Progenitor cell of endocrine pancreas (in vitro differentiated cells): ENCODE data around the gene TMTC2. TPM values are rescaled to one million over a fixed set of nuclear protein-coding genes. Genes with fewer than 3 reads are reported as not detected.
"Not testable (repeated sequence)": the region's sequence is repeated elsewhere in the genome, so short reads cannot be mapped to it uniquely, and the experiment has no call there.

ENCODE experiments used
- DNase-seq: peaks from one replicate; pipeline ENCODE4 v3.0.0; 2021; ENCODE audit warnings: low spot score; ENCODE audit not compliant: unreplicated experiment
- H3K27ac Mint-ChIP-seq: 2 replicates; pipeline ENCODE4 v1.8.0; 2021; ENCODE audit warnings: mild to moderate bottlenecking, moderate library complexity, mixed read lengths
- H3K27me3 Mint-ChIP-seq: 2 replicates; pipeline ENCODE4 v1.8.0; 2021; ENCODE audit warnings: mixed read lengths
- H3K36me3 Mint-ChIP-seq: 2 replicates; pipeline ENCODE4 v1.8.0; 2022; ENCODE audit warnings: mixed read lengths; ENCODE audit not compliant: insufficient read depth
- H3K4me1 Mint-ChIP-seq: 2 replicates; pipeline ENCODE4 v1.8.0; 2021; ENCODE audit warnings: low read depth, mixed read lengths
- H3K4me3 Mint-ChIP-seq: 2 replicates; pipeline ENCODE4 v1.8.0; 2021; ENCODE audit warnings: low read depth, mild to moderate bottlenecking, moderate library complexity, mixed read lengths
- H3K9me3 Mint-ChIP-seq: 2 replicates; pipeline ENCODE4 v1.8.0; 2021; ENCODE audit warnings: low read depth, mixed read lengths
- total RNA-seq: library from RNA; stranded (reverse); gene quantifications from 2 replicates; pipeline ENCODE4 v1.2.1, GENCODE V29; 2021
- TF ChIP-seq, protein P1 (sequence below): fragments of 200-600 bp; sonication (generic); IDR thresholded peaks from one replicate; pipeline ENCODE4 v1.5.0; 2021; ENCODE audit warnings: antibody characterized with exemption, mild to moderate bottlenecking; ENCODE audit not compliant: unreplicated experiment

Gene TMTC2
- total RNA-seq, 1 donor from 2014 or later, result 15.4 TPM

DNA sequence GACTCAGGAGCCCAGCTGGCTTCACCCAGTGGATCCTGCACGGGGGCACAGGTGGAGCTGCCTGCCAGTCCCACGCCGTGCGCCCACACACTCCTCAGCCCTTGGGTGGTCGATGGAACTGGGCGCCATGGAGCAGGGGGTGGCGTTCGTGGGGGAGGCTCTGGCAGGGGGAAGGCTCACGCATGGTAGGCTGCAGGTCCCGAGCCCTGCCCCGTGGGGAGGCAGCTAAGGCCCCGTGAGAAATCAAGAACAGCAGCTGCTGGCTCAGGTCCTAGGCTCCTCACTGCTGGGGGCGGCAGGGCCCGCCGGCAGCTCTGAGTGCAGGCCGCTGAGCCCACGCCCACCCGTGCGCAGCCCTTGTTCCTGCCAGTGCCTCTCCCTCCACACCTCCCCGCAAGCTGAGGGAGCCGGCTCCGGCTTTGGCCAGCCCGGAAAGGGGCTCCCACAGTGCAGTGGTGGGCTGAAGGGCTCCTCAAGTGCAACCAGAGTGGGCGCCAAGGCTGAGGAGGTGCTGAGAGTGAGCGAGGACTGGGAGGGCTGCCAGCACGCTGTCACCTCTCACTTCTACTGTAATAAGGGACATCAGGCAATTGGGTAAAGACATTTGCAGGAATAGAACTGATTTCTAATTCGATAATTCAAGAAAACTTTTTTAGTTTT lies 115.4 kb downstream of the TMTC2 start:
- no peak overlapping the region for H3K27ac Mint-ChIP-seq
- H3K9me3 Mint-ChIP-seq, result peaks cover 5% of the 10 kb centered on the region
- no peak for DNase-seq
- TF ChIP-seq, protein P1, sequence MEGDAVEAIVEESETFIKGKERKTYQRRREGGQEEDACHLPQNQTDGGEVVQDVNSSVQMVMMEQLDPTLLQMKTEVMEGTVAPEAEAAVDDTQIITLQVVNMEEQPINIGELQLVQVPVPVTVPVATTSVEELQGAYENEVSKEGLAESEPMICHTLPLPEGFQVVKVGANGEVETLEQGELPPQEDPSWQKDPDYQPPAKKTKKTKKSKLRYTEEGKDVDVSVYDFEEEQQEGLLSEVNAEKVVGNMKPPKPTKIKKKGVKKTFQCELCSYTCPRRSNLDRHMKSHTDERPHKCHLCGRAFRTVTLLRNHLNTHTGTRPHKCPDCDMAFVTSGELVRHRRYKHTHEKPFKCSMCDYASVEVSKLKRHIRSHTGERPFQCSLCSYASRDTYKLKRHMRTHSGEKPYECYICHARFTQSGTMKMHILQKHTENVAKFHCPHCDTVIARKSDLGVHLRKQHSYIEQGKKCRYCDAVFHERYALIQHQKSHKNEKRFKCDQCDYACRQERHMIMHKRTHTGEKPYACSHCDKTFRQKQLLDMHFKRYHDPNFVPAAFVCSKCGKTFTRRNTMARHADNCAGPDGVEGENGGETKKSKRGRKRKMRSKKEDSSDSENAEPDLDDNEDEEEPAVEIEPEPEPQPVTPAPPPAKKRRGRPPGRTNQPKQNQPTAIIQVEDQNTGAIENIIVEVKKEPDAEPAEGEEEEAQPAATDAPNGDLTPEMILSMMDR, result no peak
- H3K4me1 Mint-ChIP-seq, result no peaks in the 10 kb centered on the region
- H3K36me3 Mint-ChIP-seq, result peaks cover 4% of the 10 kb centered on the region
- no peak overlapping the region for H3K4me3 Mint-ChIP-seq
- H3K27me3 Mint-ChIP-seq, result no peaks in the 10 kb centered on the region

DNA sequence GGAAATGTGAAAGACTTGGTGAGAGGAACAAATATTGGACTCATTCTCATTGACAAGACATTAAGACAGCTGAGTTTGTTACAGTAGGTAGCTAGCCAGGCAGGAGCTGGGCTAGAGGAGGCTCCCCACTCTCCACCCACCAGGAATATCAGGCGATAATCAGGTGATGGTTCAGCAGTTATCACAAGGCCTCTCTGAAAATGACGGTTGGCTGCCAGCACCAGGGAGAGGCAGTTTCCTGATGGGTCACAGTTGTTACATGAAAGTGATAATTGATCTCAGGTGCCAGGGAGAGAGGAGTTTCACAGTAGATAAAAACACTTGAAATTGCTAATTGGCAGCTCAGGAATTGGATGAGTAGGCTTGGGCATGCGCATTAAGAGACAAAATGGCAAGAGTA lies 116.5 kb downstream of the TMTC2 start:
- Mint-ChIP-seq H3K4me1 (no peaks in the 10 kb centered on the region), H3K27ac (no peak overlapping the region), H3K27me3 (no peaks in the 10 kb centered on the region), H3K36me3 (peaks cover 4% of the 10 kb centered on the region), H3K9me3 (peaks cover 5% of the 10 kb centered on the region), H3K4me3 (no peak overlapping the region)
- TF ChIP-seq, protein P1, result no peak
- DNase-seq, result no peak

DNA sequence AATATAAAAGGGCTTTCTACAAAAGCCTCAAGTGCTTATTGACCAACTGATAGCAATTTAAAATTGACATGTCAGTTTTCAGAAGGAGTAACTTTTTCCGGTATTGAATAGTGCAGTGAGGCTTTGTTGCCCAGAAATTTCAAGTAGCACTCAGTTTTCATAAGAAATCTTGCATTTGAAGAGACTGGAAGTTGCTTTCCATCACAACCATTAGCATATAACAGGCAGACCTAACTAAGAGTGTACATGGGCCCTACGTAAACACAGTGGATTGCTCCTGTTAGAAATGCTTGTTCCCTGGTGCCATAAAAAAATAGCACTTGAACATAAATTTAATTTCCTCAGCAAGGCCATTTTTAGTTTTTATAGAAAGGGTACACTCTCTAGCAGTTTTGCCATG lies 117.9 kb downstream of the TMTC2 start:
- peaks cover 5% of the 10 kb centered on the region for H3K9me3 Mint-ChIP-seq

DNA sequence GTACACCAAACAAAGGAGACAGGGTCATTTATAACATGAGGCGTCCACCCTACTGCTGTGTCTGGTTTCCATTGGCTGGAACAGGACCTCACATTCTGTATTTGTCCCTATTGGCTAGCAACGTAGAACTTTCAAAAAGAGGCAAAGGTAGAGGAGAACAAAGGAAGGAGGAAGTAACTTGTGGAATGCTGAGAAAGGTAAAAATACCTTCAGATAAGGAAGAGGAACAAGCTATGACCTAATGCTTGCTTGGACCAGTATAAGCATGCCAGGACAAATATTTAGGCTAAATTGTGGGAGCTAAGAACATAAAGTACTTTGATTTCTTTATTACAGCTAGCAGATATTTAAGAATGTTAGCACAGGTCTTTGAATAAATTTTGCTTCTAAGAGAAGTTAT lies 118.3 kb downstream of the TMTC2 start:
- H3K4me1 Mint-ChIP-seq, result not testable (repeated sequence)

More for the DNA sequence above, 117.9 kb downstream of the TMTC2 start:
- Mint-ChIP-seq H3K36me3 (peaks cover 4% of the 10 kb centered on the region), H3K4me1 (no peaks in the 10 kb centered on the region), H3K4me3 (no peak overlapping the region), H3K27me3 (no peaks in the 10 kb centered on the region), H3K27ac (no peak overlapping the region)
- DNase-seq, result no peak
- TF ChIP-seq, protein P1, result no peak

DNA sequence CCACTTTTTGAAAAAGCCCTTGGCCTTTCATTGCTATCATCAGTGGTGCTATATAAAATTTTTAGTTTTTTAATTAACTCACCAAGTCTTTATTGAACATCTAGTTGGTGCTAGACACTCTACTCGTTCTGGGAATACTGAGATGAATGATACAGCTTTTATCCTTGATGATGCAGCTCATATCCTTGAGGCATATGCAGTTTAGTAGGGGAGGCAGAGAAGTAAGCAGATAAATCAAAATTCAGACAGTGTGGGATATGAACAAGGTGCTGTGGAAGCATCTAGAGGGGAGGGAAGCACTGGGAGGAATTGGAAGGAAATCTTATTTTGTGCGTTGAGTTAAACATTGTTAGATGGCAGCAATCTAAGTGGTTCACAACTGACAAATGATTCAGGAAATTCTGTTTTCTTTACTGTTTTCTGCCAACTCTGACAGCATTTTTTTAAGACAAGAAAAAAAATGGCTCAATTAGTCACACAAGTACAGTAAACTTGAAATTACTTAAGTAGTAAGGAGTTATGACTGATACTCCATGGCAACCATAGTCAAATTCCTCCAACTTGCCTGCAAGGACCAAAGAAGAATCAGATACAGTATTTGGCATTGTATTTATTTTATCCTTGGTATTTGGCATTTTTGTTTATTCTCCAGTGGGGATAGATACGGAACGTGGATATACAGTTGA lies 119.2 kb downstream of the TMTC2 start:
- Mint-ChIP-seq H3K4me1 (no peaks in the 10 kb centered on the region), H3K27me3 (no peaks in the 10 kb centered on the region), H3K36me3 (peaks cover 6% of the 10 kb centered on the region), H3K4me3 (no peak overlapping the region), H3K27ac (no peak overlapping the region), H3K9me3 (peaks cover 5% of the 10 kb centered on the region)
- no peak for DNase-seq
- TF ChIP-seq, protein P1, result no peak

More for the DNA sequence above, 118.3 kb downstream of the TMTC2 start:
- H3K4me3 Mint-ChIP-seq, H3K27me3 Mint-ChIP-seq, DNase-seq, H3K36me3 Mint-ChIP-seq, H3K27ac Mint-ChIP-seq, H3K9me3 Mint-ChIP-seq: not testable (repeated sequence)
